ENCODE results near the gene AP2B1.

GRCh38 chr17:35664685-35665084, 77.6 kb downstream of the AP2B1 start:
- TF ChIP-seq CTCF (IDR thresholded peaks at IDR 0.05) = no peak
- TF ChIP-seq POLR2AphosphoS5 (IDR thresholded peaks at IDR 0.05) = no peak
- TF ChIP-seq POLR2A (IDR thresholded peaks at IDR 0.05) = no peak
- TF ChIP-seq EP300 (IDR thresholded peaks at IDR 0.05) = no peak

Data from stomach (tissue), 4 donors.